Vagina (tissue), 2 donors: ENCODE measurements around the gene ZNF398.

Experiments used
- POLR2AphosphoS5 ChIP-seq, 2 donors: sonication (generic); formaldehyde crosslinking; IDR thresholded peaks; one replicate each; pipeline ENCODE4 v1.9.0; 2017; ENCODE audit warnings: antibody characterized with exemption in 2 of 2, mild to moderate bottlenecking in 2 of 2, low read depth in 1 of 2; ENCODE audit not compliant: insufficient read depth in 1 of 2
- TF ChIP-seq, protein P1 (sequence below), 3 experiments: fragments of 450-650 bp in 2 of 3; fragments of 200-600 bp in 1 of 3; sonication (generic) in 1 of 3; IDR thresholded peaks; one replicate each; pipeline ENCODE4 v1.5.1; 2017 to 2019; ENCODE audit warnings: antibody characterized with exemption in 3 of 3, mild to moderate bottlenecking in 2 of 3, moderate library complexity in 2 of 3

DNA sequence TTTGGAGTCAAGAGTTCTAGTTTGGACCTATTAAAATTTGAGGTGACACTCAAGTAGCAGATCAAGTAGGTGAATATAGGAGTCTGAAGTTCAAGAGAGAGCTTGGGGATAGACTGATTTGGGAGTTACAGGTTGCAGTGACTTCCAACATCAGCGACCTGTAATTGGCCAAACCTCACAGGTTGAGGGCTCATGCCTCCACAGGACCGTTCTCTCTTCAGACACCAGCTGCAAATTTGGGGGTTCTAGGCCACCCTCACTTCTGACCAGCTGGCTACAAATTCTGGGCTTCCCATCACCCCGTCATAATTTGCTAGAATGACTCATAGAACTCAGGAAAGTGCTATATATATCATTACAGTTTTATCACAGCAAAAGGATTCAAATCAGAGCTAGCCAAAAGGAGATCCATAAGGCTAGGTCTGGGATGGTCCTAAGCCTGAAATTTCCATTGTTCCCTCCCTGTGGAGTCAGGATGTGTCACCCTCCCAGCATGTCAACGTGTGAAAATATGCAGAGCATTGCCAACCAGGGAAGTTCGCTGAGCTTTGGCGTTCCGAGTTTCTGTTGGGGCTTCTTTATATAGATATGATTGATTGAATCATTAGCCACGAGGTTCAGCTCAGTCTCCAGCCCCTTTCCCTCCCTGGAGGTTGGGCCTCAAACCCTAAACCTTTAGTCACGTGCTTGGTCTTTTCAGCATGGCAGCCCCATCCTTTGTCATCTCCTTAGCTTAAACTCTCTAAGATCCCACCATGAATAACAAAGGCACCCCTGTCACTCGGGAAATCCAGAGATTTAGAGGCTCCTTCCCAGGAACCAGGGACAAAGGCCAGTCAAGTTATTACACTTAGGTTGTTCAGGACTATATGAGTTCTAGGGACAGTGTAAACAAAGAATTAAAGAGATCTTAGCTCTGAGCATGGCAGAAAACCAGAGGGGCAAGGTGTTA lies 71.5 kb downstream of the ZNF398 start:
- TF ChIP-seq, protein P1, sequence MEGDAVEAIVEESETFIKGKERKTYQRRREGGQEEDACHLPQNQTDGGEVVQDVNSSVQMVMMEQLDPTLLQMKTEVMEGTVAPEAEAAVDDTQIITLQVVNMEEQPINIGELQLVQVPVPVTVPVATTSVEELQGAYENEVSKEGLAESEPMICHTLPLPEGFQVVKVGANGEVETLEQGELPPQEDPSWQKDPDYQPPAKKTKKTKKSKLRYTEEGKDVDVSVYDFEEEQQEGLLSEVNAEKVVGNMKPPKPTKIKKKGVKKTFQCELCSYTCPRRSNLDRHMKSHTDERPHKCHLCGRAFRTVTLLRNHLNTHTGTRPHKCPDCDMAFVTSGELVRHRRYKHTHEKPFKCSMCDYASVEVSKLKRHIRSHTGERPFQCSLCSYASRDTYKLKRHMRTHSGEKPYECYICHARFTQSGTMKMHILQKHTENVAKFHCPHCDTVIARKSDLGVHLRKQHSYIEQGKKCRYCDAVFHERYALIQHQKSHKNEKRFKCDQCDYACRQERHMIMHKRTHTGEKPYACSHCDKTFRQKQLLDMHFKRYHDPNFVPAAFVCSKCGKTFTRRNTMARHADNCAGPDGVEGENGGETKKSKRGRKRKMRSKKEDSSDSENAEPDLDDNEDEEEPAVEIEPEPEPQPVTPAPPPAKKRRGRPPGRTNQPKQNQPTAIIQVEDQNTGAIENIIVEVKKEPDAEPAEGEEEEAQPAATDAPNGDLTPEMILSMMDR (IDR thresholded peaks at IDR 0.05), result no peak
- no peak for TF ChIP-seq POLR2AphosphoS5 (IDR thresholded peaks at IDR 0.05; ENCODE audit: insufficient read depth in 1 of 2, low read depth in 1 of 2)
